OCI-LY1 (cell line): ENCODE measurements around the gene HOXD9.

Source experiments
- EZH2 ChIP-seq: fragments of 200-600 bp; sonication (generic), shearing (Covaris generic); IDR thresholded peaks from 2 replicates; pipeline ENCODE4 v1.8.0; 2017; ENCODE audit warnings: borderline replicate concordance, mixed run types, mild to moderate bottlenecking, antibody characterized with exemption, low read length, moderate library complexity, mixed read lengths
- TF ChIP-seq, protein P1 (sequence below): fragments of 200-600 bp; sonication (generic), shearing (Covaris generic); IDR thresholded peaks from 2 replicates; pipeline ENCODE4 v1.5.1; 2017; ENCODE audit warnings: mild to moderate bottlenecking, antibody characterized with exemption, low read length, moderate library complexity, mixed read lengths

DNA sequence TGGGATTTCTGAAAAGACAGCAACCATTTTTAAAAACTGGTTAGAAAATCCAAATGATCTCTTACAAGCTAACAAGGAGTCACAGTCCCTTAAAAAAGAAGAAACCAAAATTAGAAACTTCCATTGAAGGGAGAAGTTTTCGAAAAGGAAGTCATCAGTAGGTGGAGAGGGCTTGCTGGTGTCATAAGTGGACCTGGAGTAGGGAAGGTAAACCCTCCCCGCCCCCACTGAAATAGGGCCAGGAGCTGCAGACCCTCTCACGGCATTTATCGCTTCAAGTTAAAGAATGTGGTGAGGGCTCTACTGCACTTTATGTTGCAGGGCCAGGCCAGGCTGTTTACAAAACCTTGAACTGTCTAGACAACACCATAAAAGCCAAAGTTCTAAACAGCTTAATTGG, 12.6 kb upstream of the HOXD9 start:
- TF ChIP-seq EZH2 = no peak
- TF ChIP-seq, protein P1, sequence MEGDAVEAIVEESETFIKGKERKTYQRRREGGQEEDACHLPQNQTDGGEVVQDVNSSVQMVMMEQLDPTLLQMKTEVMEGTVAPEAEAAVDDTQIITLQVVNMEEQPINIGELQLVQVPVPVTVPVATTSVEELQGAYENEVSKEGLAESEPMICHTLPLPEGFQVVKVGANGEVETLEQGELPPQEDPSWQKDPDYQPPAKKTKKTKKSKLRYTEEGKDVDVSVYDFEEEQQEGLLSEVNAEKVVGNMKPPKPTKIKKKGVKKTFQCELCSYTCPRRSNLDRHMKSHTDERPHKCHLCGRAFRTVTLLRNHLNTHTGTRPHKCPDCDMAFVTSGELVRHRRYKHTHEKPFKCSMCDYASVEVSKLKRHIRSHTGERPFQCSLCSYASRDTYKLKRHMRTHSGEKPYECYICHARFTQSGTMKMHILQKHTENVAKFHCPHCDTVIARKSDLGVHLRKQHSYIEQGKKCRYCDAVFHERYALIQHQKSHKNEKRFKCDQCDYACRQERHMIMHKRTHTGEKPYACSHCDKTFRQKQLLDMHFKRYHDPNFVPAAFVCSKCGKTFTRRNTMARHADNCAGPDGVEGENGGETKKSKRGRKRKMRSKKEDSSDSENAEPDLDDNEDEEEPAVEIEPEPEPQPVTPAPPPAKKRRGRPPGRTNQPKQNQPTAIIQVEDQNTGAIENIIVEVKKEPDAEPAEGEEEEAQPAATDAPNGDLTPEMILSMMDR = no peak
